Heart left ventricle (tissue), 16 donors: ENCODE measurements around the gene TROAP. TPM values are rescaled to one million over a fixed set of nuclear protein-coding genes. Genes with fewer than 3 reads are reported as not detected.

Source experiments
- ATAC-seq, 4 donors: fragments of 200-7000 bp; cut with Tn5 transposase; one replicate each; pipeline ENCODE4 v1.9.1; 2020 to 2022; ENCODE audit warnings: moderate library complexity in 4 of 4, mild to moderate bottlenecking in 3 of 4, moderate number of reproducible peaks in 1 of 4
- DNase-seq, 5 donors: peaks; one replicate each; pipeline ENCODE4 v3.0.0-alpha.2; 2020
- H3K27ac ChIP-seq, 12 donors: fragments of 200-600 bp; sonication (generic) in 4 of 12; one replicate each; pipeline versions ENCODE4 v1.5.0 to v1.8.0; 2016 to 2022; ENCODE audit warnings: mild to moderate bottlenecking in 2 of 12
- H3K27me3 ChIP-seq, 9 donors: fragments of 200-600 bp; sonication (generic) in 2 of 9; one replicate each; pipeline versions ENCODE4 v1.5.1 to v1.8.0; 2016 to 2022; ENCODE audit warnings: mild to moderate bottlenecking in 3 of 9
- H3K36me3 ChIP-seq, 9 donors: fragments of 200-600 bp; sonication (generic) in 2 of 9; one replicate each; pipeline versions ENCODE4 v1.5.0 to v1.8.0; 2018 to 2022; ENCODE audit warnings: mild to moderate bottlenecking in 2 of 9
- H3K4me1 ChIP-seq, 12 donors: fragments of 200-600 bp; sonication (generic) in 4 of 12; one replicate each; pipeline versions ENCODE4 v1.5.0 to v1.8.0; 2016 to 2022; ENCODE audit warnings: mild to moderate bottlenecking in 3 of 12
- H3K4me3 ChIP-seq, 12 donors: fragments of 200-600 bp; sonication (generic) in 4 of 12; one replicate each; pipeline versions ENCODE4 v1.5.0 to v1.8.0; 2017 to 2022; ENCODE audit warnings: mild to moderate bottlenecking in 9 of 12, moderate library complexity in 4 of 12
- H3K9me3 ChIP-seq, 12 donors: fragments of 200-600 bp; sonication (generic) in 4 of 12; one replicate each; pipeline versions ENCODE4 v1.5.0 to v1.8.0; 2016 to 2022; ENCODE audit warnings: mild to moderate bottlenecking in 1 of 12
- POLR2A ChIP-seq, 2 donors: fragments of 450-650 bp; IDR thresholded peaks; one replicate each; pipeline ENCODE4 v1.6.1; 2017; ENCODE audit warnings: antibody characterized with exemption in 2 of 2, mild to moderate bottlenecking in 2 of 2, moderate library complexity in 2 of 2
- WGBS, 4 donors: extraction: QIAGEN DNeasy Blood & Tissue Kit in 2 of 4; methylation state at CpG; one replicate each; pipeline versions ENCODE4 v1.1.5 to v1.1.7; 2013 to 2018; 5-methylcytosine and 5-hydroxymethylcytosine counted together
- intact Hi-C, 10 donors: fragments of 100-400 bp; cut with DNase I; formaldehyde crosslinking; loops; one replicate each; pipeline versions ENCODE4 v1.11.1 to v1.14.2; 2022
- long read RNA-seq, 3 donors: library from polyadenylated mRNA; unstranded; transcript quantifications; one replicate each; pipeline ENCODE4 v2.0.0, GENCODE V29; 2020 to 2021
- polyA plus RNA-seq, 2 donors: library from polyadenylated mRNA; stranded (reverse); fragments of 200-250 nt; gene quantifications; one replicate each; pipeline ENCODE4 v1.2.3, GENCODE V29; 2013
- total RNA-seq, 9 donors: library from RNA; depleted of rRNA in 2 of 9; stranded (reverse); fragments of >200 nt in 2 of 9; fragmentation: NEBNext Ultra II Directional in 3 of 9; extraction: Animal tissue kit (Norgen Biotek cat#: 25700) in 3 of 9; gene quantifications; one replicate each; pipeline versions ENCODE4 v1.1.0 to v1.2.4, GENCODE V29; 2016 to 2023
- TF ChIP-seq, protein P1 (sequence below), 12 donors: fragments of 200-600 bp; sonication (generic) in 4 of 12; IDR thresholded peaks; one replicate each; pipeline versions ENCODE4 v1.5.0 to v1.8.0; 2018 to 2022; ENCODE audit warnings: antibody characterized with exemption in 12 of 12, mild to moderate bottlenecking in 5 of 12
- donor health status: ischemic (EF 13 %, LVEDD 7.1; RV severe dilation, severe dysfunction).
- donor health status: healthy with polysubstance abuse.
- donor health status: DM: no; HTN: yes; CAD: no.
- donor health status: DM: no; HTN: no; CAD: no.
- donor health status: ischemic (EF 25% LVEDD 6.9; RV normal size, moderate dysfunction).
- donor health status: ischemic (EF 25% LVEDD 5.7; RV mildly dilated, moderate dysfunction).
- donor health status: healthy.
- donor health status: DM: yes; HTN: yes; CAD: no.
- donor health status: ischemic (EF 35%, LVEDD 5.7; RV mildly dilated, moderate dysfunction).
- donor health status: nonischemic (EF 11% LVEDD 7.7; RV severe dilation, severe dysfunction).
- donor health status: DM: yes; HTN: yes; CAD: no.
- donor health status: PGD.
- donor health status: ischemic (EF 29% LVEDD 5.4; RV normal size, mild dysfunction).
- donor health status: nonischemic (EF 23%, LVEDD 6.1; RV moderate dilation, normal function).

The TROAP gene, protein sequence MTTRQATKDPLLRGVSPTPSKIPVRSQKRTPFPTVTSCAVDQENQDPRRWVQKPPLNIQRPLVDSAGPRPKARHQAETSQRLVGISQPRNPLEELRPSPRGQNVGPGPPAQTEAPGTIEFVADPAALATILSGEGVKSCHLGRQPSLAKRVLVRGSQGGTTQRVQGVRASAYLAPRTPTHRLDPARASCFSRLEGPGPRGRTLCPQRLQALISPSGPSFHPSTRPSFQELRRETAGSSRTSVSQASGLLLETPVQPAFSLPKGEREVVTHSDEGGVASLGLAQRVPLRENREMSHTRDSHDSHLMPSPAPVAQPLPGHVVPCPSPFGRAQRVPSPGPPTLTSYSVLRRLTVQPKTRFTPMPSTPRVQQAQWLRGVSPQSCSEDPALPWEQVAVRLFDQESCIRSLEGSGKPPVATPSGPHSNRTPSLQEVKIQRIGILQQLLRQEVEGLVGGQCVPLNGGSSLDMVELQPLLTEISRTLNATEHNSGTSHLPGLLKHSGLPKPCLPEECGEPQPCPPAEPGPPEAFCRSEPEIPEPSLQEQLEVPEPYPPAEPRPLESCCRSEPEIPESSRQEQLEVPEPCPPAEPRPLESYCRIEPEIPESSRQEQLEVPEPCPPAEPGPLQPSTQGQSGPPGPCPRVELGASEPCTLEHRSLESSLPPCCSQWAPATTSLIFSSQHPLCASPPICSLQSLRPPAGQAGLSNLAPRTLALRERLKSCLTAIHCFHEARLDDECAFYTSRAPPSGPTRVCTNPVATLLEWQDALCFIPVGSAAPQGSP
- total RNA-seq = 1 to 10 TPM in 2 of 9 donors, under 1 TPM in 4, not detected in 3; 0.33 to 6.4 (median 0.85) TPM
- under 1 TPM in 1 of 2 donors, not detected in 1; 0.11 TPM for polyA plus RNA-seq
- long read RNA-seq, donor 1 = 0 reads
- long read RNA-seq, donor 2 = 0 reads
- long read RNA-seq, donor 3, partial matches to known transcripts = 0 of 1 reads
- long read RNA-seq, donor 3, other reads (novel, unspliced or antisense) = 0 of 1 reads

DNA sequence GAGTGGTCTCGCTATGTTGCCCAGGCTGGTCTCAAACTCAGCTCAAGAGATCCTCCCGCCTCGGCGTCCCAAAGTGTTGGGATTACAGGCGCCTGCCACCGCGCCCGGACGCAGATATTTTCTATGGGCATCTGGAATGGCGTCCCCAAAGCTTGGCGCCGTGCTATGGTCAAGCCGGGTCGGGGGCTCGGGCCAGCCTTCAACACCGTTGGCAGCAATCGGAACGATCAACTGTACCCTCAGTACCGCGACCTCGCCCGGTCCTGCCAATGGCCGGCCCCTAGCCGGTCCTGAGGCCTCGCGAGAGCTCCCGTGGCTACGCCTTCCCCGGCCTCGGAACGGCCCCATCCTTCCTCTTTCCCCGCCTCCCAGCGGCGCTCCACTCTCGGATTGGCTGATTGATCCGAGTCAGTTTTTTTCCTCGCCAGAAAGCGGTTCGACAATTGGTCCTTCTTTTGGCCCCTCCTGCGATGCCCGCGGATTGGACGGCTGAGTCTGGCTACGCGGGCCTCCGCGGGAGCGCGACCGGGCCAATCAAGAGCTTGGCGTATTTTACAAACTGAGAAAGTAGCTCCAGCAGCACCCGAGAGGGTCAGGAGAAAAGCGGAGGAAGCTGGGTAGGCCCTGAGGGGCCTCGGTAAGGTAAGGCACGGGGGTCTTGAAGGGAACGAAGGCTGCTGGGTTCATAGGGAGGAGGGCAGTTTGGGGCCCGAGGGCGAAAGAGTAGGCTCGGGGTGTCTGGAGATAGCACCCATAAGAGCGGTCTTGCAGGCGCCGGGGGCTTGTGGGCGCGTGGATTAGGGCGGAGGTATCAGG lies at the start of gene TROAP:
TSS of gene TROAP (plus strand) at position 548 of the 816 bp plus-strand sequence. CDS start 354 bp downstream, outside the sequence.
- Histone ChIP-seq H3K4me3 (peak within 1 kb of the TSS; percentile 34 to 77 (median 68)), H3K36me3 (no peaks in the 10 kb centered on the region), H3K27ac (peak within 1 kb of the TSS in 11 of 12 donors; percentile 43 to 81 (median 69)), H3K9me3 (no peaks in the 10 kb centered on the region), H3K4me1 (peaks cover 0 to 16% (median 9%) of the 10 kb centered on the region in 12 donors), H3K27me3 (no peaks in the 10 kb centered on the region)
- TF ChIP-seq, protein P1, sequence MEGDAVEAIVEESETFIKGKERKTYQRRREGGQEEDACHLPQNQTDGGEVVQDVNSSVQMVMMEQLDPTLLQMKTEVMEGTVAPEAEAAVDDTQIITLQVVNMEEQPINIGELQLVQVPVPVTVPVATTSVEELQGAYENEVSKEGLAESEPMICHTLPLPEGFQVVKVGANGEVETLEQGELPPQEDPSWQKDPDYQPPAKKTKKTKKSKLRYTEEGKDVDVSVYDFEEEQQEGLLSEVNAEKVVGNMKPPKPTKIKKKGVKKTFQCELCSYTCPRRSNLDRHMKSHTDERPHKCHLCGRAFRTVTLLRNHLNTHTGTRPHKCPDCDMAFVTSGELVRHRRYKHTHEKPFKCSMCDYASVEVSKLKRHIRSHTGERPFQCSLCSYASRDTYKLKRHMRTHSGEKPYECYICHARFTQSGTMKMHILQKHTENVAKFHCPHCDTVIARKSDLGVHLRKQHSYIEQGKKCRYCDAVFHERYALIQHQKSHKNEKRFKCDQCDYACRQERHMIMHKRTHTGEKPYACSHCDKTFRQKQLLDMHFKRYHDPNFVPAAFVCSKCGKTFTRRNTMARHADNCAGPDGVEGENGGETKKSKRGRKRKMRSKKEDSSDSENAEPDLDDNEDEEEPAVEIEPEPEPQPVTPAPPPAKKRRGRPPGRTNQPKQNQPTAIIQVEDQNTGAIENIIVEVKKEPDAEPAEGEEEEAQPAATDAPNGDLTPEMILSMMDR (IDR thresholded peaks at IDR 0.05) = no peak
- TF ChIP-seq POLR2A (IDR thresholded peaks at IDR 0.05) = peak; percentile 65 to 81
- intact Hi-C loops = no loop called here
- ATAC-seq = peak; percentile 100
- DNase-seq = peak; percentile 97 to 99 (median 98)
- WGBS, 4 donors = 0 to 1% (median 1%) methylated on average over 48 to 65 of the region's 65 CpGs

DNA sequence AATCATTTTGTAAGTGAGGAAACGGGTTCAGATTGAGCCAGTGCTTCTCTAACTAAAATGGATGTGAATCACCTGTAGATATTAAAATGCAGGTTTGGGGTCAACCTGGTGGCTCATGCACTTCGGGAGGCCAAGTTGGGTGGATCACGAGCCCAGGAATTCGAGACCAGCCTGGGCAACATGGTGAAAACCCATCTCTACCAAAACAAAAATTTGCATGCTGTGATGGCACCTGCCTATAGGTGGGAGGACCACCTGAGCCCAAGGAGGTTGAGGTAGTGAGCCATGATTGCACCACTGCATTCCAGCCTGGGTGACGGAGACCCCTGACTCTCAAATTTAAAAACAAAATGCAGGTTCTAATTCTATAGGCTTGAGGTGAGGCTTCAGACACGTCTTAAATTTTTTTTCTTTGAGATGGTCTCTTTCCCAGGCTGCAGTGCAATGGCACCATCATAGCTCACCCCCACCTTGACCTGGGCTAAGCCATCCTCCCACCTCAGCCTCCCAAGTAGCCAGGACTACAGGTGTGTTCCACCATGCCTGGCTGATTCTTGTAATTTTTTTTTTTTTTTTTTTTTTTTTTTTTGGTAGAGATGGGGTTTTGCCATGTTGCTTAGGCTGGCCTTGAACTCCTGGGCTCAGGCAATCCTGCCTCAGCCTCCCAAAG lies 49.2 kb upstream of the TROAP start:
- intact Hi-C loops = no loop called here
- TF ChIP-seq POLR2A (IDR thresholded peaks at IDR 0.05) = no peak
- TF ChIP-seq, protein P1 (IDR thresholded peaks at IDR 0.05) = no peak
- ATAC-seq (no peak), DNase-seq (no peak)
- Histone ChIP-seq H3K27ac (no peak overlapping the region), H3K4me1 (peaks cover 0 to 8% (median 0%) of the 10 kb centered on the region in 12 donors), H3K36me3 (peaks cover 0 to 49% (median 41%) of the 10 kb centered on the region in 9 donors), H3K27me3 (no peaks in the 10 kb centered on the region), H3K4me3 (no peak overlapping the region), H3K9me3 (no peaks in the 10 kb centered on the region)
- WGBS, 4 donors = 91 to 97% (median 95%) methylated on average over 6 of the region's 6 CpGs

DNA sequence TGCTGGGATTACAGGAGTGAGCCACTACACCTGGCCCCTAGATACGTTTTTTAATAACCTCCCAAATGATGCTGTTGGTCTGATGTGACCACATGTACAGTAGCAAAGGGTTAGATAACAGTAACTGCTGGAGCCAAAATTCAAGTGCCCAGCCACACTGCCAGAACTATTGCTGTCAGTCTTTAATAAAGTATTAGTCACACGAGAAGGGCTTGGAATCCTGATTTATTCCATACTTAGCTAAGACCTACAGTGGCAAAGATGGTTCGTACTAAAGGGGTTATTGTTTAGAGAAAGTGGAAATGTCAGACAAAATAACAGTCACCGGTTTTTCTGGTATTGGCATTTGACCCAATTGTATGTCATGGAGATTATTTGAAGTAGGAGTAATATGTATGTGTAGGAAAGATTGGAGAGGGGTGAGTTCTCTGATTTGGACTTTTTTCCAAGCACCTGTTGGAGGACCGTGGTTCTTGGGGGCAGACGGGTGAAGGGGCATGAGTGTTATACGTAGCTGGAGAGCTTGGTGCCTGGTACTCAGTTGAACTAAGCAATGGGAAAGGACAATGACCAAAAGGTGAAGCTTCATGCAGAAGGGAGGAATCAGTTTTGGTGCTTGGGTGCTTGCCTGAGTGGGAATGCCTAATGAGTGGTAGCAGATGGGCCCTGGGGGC lies 48.5 kb upstream of the TROAP start:
- ATAC-seq = peak; percentile 74 to 86 (median 84)
- Histone ChIP-seq H3K4me1 (peaks cover 0 to 6% (median 0%) of the 10 kb centered on the region in 12 donors), H3K9me3 (no peaks in the 10 kb centered on the region), H3K4me3 (no peak overlapping the region), H3K36me3 (peaks cover 0 to 43% (median 38%) of the 10 kb centered on the region in 9 donors), H3K27ac (no peak overlapping the region), H3K27me3 (no peaks in the 10 kb centered on the region)
- no peak for TF ChIP-seq POLR2A (IDR thresholded peaks at IDR 0.05)
- TF ChIP-seq, protein P1 (IDR thresholded peaks at IDR 0.05) = no peak
- intact Hi-C loops = no loop called here
- WGBS, 4 donors = 57 to 68% (median 65%) methylated on average over 7 of the region's 7 CpGs
- peak in 4 of 5 donors; percentile 33 to 61 (median 50) for DNase-seq
